22Rv1 (cell line): ENCODE data around the gene MYL11.

Source experiments
- H3K27ac ChIP-seq: fragments of 450-650 bp; 2 replicates; pipeline ENCODE4 v1.5.1; 2017
- CTCF ChIP-seq: fragments of 450-650 bp; IDR thresholded peaks from 2 replicates; pipeline ENCODE4 v1.5.1; 2017; ENCODE audit warnings: mild to moderate bottlenecking
- ZFX ChIP-seq: fragments of 450-650 bp; IDR thresholded peaks from 2 replicates; pipeline ENCODE4 v1.6.1; 2017; ENCODE audit warnings: antibody characterized with exemption, borderline replicate concordance

Gene MYL11

DNA sequence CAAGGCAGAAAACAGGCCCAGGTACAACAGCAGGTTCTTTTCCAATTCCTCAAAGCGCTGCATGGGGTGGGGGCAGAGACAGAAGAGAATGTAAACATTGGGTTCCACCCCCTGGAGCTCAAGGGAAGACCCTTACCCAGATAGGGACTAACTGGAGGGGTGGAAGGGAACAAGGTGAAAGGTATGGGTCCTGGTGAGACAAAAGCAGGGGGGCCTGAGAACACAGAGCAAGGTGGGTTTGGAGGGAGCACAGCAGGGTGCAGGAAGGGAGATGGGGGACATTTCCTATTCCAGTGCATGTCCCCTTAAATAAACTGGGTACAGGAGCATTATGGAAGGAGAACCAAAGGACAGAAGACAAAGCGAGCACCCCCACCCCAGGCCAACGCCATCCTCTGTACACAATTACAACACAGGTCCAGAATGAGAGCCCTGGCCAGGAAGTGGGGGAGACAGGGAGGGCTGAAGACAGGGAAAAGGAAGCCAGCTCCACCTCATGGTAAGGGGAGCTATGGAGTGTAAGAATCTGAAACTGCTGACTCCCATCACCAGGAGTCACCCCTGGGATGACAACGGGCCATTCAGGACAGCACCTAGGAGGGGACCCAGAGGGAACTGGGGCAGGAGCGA, 17.4 kb upstream of the MYL11 start:
- H3K27ac ChIP-seq = peak overlapping the region; percentile 92
- TF ChIP-seq ZFX (no peak), CTCF (no peak)

DNA sequence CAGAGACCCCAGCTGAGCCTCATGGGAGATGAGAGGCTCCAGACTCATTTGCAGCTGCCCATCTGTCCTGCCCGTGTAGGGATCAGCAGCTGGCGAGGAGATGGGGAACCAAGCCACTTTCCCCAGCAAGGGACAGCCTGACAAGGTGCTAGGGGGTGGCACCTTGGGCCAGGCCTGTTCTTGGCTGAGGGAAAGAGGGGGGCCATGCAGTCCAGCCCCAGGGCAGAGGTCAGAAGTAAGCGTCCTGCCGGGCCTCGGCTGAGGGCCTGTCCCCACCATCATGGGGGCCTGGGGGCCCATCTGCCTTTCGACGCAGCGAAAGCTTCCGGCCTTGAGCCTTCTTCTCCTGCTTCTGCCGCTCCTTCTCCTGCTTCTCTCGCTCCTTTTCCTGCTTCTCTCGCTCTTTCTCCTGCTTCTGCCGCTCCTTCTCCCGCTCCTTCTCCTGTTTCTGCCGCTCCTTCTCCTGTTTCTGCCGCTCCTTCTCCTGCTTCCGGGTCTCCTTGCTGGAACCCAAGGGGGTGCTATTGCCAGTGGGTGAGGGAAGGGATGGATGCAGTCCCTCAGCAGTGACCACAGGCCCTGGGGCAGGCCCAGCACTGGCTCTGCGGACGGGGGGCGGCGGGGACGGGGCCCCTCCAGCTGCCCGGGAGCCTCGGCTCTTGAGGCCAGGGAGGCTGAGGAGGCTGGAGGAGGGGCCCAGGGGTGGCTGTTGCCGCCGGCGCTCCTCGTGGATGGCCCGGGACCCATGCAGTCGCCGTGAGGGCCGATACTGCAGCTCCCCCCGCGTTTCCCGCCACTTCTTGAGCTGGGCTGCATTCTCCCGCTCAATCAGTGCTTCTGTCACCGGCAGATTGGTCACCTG, 16.7 kb upstream of the MYL11 start:
- H3K27ac ChIP-seq = peak overlapping the region; percentile 92
- TF ChIP-seq ZFX (no peak), CTCF (no peak)

- H3K27ac ChIP-seq = 0 out of 2 replicates have a peak overlapping the region, but pooled peaks have one; percentile 7
- TF ChIP-seq CTCF (no peak), ZFX (no peak)
Measured at GRCh38 chr16:30358577-30358936, 16.0 kb upstream of the MYL11 start.

DNA sequence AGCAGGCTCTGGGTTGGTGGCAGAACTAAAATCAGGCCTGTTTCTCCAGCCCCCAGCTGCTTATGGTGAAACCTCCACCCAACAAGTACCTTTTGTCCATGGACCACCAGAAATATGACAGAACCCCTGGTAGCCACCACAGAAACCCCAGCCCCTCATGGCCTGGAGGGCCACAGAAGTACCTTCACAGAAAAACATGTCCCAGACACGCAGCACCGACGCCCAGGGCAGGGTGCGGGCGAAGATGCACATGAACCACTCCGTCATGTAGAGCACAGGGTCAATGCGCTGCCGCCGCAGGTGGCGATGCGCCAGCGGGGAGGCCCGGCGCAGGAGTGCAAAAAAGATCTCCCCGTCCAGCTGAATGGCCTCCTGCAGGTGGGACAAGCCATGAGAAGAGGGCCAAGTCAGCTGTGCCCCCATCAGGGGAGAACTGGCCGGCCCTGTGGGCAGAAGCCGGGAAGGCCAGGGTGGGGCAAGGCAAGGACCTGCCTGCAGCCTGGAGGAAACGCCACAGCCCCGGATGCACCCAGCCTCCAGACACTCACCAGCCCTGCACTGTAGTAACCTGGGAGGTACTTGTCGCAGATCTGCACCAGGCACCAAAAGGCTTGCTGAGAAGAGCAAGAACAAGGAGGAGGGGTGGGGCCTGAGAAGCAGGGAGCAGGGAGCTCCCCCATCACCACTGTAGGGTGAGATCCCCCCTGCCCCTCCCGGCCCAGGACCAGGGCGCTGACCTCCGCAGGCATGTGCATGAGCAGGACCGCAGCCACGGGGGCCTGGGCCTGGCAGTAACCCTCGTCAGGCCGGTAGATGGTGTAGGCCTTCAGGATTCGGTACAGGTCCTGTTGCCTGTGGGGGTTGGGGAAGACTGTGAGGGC, 15.4 kb upstream of the MYL11 start:
- peak overlapping the region; percentile 7; the same call in 1 of the 2 replicates for H3K27ac ChIP-seq
- TF ChIP-seq ZFX = no peak
- TF ChIP-seq CTCF = no peak

GRCh38 chr16:30359871-30360170, 14.8 kb upstream of the MYL11 start:
- no peak for TF ChIP-seq ZFX
- no peak for TF ChIP-seq CTCF
- H3K27ac ChIP-seq = peak overlapping the region; percentile 7; the same call in 1 of the 2 replicates

- TF ChIP-seq CTCF = no peak
- TF ChIP-seq ZFX = no peak
- H3K27ac ChIP-seq = no peak overlapping the region
Measured at GRCh38 chr16:30361180-30361579, 13.4 kb upstream of the MYL11 start.
